ENCODE data around the gene ANKRD7. TPM values are rescaled to one million over a fixed set of nuclear protein-coding genes. Genes with fewer than 3 reads are reported as not detected.

The ANKRD7 gene, protein sequence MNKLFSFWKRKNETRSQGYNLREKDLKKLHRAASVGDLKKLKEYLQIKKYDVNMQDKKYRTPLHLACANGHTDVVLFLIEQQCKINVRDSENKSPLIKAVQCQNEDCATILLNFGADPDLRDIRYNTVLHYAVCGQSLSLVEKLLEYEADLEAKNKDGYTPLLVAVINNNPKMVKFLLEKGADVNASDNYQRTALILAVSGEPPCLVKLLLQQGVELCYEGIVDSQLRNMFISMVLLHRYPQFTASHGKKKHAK
- total RNA-seq, result 0.79 and 1.2 TPM in 2 replicates

DNA sequence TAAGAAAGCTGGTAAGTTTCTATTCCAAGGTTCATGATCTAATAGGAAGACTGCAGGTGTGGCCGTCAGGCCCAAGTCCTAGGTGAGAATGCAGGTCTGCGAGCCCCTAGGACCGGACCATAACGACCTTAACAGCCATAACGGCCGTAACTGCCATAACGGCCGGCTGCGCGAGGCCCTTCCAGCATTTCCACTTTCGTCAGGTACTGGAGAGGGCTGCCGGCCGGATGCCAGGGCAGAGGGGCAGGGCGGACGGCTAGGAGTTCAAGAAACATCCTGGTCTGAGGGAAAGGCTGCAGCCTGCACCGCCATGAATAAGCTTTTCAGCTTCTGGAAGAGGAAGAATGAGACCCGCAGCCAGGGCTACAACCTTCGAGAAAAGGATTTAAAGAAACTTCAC, at the start of gene ANKRD7:
ANKRD7 (plus strand) TSS at position 184 of the 400 bp plus-strand sequence; CDS start at position 311, 127 bp downstream.

DNA sequence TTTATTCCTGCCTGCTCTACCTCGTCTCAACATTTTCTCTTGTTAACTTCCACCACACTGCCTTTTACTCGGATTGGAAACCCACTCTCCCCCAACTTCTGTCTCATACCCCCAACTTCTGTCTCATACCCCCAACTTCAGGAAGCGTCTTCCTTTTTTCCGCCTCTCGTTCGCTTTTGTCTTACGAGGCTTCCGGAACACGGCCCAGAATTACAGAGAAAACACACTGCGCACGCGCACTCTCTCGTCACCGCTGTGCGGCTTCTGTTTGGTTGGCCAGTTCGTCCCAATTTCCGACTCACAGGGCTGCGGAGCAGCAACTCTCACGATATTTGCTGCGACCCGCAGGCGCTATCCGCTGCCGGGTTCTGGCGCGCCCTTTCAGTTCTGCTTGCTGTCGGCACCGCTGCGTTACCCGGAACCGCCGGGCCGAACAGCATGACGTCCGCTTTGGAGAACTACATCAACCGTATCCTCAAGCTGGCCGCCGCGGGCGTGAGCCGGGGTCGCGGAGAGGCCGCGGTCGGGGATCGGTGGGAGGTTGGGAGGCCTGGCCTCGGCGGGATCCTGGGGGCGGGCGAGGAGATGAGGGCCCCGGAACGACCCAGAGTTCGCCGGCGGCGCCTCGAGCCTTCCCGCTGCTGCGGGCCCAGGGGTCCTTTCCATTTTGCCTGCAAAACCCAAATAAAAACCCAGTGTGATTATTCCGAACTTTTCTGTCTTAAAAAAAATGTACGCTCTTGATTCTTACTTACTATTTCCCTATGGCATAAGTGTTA, 40.5 kb upstream of the ANKRD7 start, which contains the start of gene LSM8:
LSM8 (plus strand) TSS at position 379 of the 779 bp plus-strand sequence; CDS start at position 439, 60 bp downstream.

Other genes with a start within 250 kb of the ANKRD7 start
- gene LSM8, start 40.5 kb upstream of the ANKRD7 start, total RNA-seq, result 20.3 and 23.9 TPM in 2 replicates

Data from placental epithelial cell (primary cell).